PC-3 (cell line): ENCODE measurements around the gene PLCD1. TPM values are rescaled to one million over a fixed set of nuclear protein-coding genes. Genes with fewer than 3 reads are reported as not detected.
"Not testable (repeated sequence)": the region's sequence is repeated elsewhere in the genome, so short reads cannot be mapped to it uniquely, and the experiment has no call there.

Source experiments
- ATAC-seq: fragments of 200-7000 bp; cut with Tn5 transposase; 2 replicates; pipeline ENCODE4 v1.9.1; 2020; ENCODE audit warnings: mild to moderate bottlenecking, moderate library complexity
- BruUV-seq: library from RNA; stranded (reverse); fragments of 400-500 nt; replicated peaks from 2 replicates; lab custom pipeline; 2021; lab: Mats Ljungman, UMichigan
- CTCF ChIA-PET: fragments of 300-600 bp; sonication (Branson Sonifier 250); formaldehyde crosslinking; loops from one replicate; lab custom pipeline; 2022; ENCODE audit warnings: antibody characterized with exemption; lab: Charles Lee
- POLR2A ChIA-PET: fragments of 300-600 bp; sonication (Branson Sonifier 250); formaldehyde crosslinking; loops from one replicate; lab custom pipeline; 2022; ENCODE audit warnings: antibody characterized with exemption; ENCODE audit not compliant: unreplicated experiment; lab: Charles Lee
- DNase-seq: peaks from one replicate; pipeline ENCODE4 v3.0.0-alpha.2; 2015
- H2AFZ ChIP-seq: fragments of 300-600 bp; sonication (generic); 2 replicates; pipeline ENCODE4 v1.6.0; 2016; ENCODE audit warnings: antibody characterized with exemption, low read length
- H3F3A ChIP-seq: fragments of 300-600 bp; sonication (generic); one replicate; pipeline ENCODE4 v1.6.0; 2017; ENCODE audit warnings: antibody characterized with exemption, low read length, control low read depth, mild to moderate bottlenecking; ENCODE audit not compliant: unreplicated experiment
- H3K27ac ChIP-seq: fragments of 300-600 bp; sonication (generic); 2 replicates; pipeline ENCODE4 v1.5.1; 2016; ENCODE audit warnings: mild to moderate bottlenecking, low read length
- H3K27me3 ChIP-seq: fragments of 300-600 bp; sonication (generic); 2 replicates; pipeline ENCODE4 v1.6.1; 2016; ENCODE audit warnings: low read length, mixed read lengths
- H3K36me3 ChIP-seq: fragments of 300-600 bp; sonication (generic); 2 replicates; pipeline ENCODE4 v1.6.1; 2016; ENCODE audit warnings: low read depth, mixed run types, low read length, mixed read lengths
- H3K4me1 ChIP-seq: fragments of 300-600 bp; sonication (generic); 2 replicates; pipeline ENCODE4 v1.5.1; 2016; ENCODE audit warnings: low read length; ENCODE audit not compliant: insufficient read depth
- H3K4me2 ChIP-seq: fragments of 300-600 bp; sonication (generic); 2 replicates; pipeline ENCODE4 v1.6.0; 2016; ENCODE audit warnings: low read length
- H3K4me3 ChIP-seq: fragments of 300-600 bp; sonication (generic); 2 replicates; pipeline ENCODE4 v1.5.1; 2016; ENCODE audit warnings: mild to moderate bottlenecking, low read length, mixed read lengths
- H3K79me2 ChIP-seq: fragments of 300-600 bp; sonication (generic); 2 replicates; pipeline ENCODE4 v1.6.1; 2017; ENCODE audit warnings: low read length, mixed read lengths
- H3K9ac ChIP-seq: fragments of 300-600 bp; sonication (generic); 2 replicates; pipeline ENCODE4 v1.6.0; 2016; ENCODE audit warnings: mild to moderate bottlenecking, low read length
- H3K9me2 ChIP-seq: fragments of 300-600 bp; sonication (generic); replicated peaks from 2 replicates; pipeline ENCODE4 v1.6.1; 2016; ENCODE audit warnings: mixed run types, low read length, mixed read lengths
- H3K9me3 ChIP-seq: fragments of 300-600 bp; sonication (generic); 2 replicates; pipeline ENCODE4 v1.6.1; 2016; ENCODE audit warnings: low read length, mixed read lengths
- H4K20me1 ChIP-seq: fragments of 300-600 bp; sonication (generic); 2 replicates; pipeline ENCODE4 v1.6.1; 2016; ENCODE audit warnings: low read length, mixed read lengths
- CTCF ChIP-seq: fragments of 300-600 bp; sonication (generic); conservative IDR thresholded peaks from 2 replicates; pipeline ENCODE4 v1.5.1; 2017; ENCODE audit warnings: antibody characterized with exemption, low read depth, mild to moderate bottlenecking, low read length
- EZH2 ChIP-seq: fragments of 300-600 bp; sonication (generic); IDR thresholded peaks from one replicate; pipeline ENCODE4 v1.6.1; 2017; ENCODE audit warnings: antibody characterized with exemption, mild to moderate bottlenecking, low read length; ENCODE audit not compliant: unreplicated experiment
- EZH2phosphoT487 ChIP-seq: fragments of 300-600 bp; sonication (generic); IDR thresholded peaks from 2 replicates; pipeline ENCODE4 v1.6.1; 2018; ENCODE audit warnings: mild to moderate bottlenecking, antibody characterized with exemption, low read length, borderline replicate concordance
- intact Hi-C: fragments of 100-400 bp; cut with micrococcal nuclease; formaldehyde crosslinking; loops from 2 replicates; pipeline ENCODE4 v1.9.0; 2023
- total RNA-seq: library from RNA; depleted of rRNA; stranded (reverse); fragments of >200 nt; gene quantifications from 2 replicates; pipeline ENCODE4 v1.2.3, GENCODE V29; 2014

The PLCD1 gene
- total RNA-seq, 1 experiment from 2014 or later, result 18.5 TPM

- H3K27ac ChIP-seq, result no peak overlapping the region
- no TSS peak for BruUV-seq
- no peak overlapping the region for H3K4me2 ChIP-seq
- no peaks in the 10 kb centered on the region for H3K9me2 ChIP-seq
- DNase-seq (no peak), ATAC-seq (no peak)
- no peaks in the 10 kb centered on the region for H3F3A ChIP-seq
- intact Hi-C loops, result no loop called here
- no peak overlapping the region for H3K9ac ChIP-seq
- POLR2A ChIA-PET, result no interaction called here
- no peaks in the 10 kb centered on the region for H4K20me1 ChIP-seq
- peaks cover 12% of the 10 kb centered on the region for H3K4me1 ChIP-seq
- TF ChIP-seq CTCF (no peak), EZH2 (no peak), EZH2phosphoT487 (no peak)
- no peaks in the 10 kb centered on the region for H3K9me3 ChIP-seq
- no peaks in the 10 kb centered on the region for H3K79me2 ChIP-seq
- CTCF ChIA-PET, result no interaction called here
- no peak overlapping the region for H3K4me3 ChIP-seq
- no peaks in the 10 kb centered on the region for H3K36me3 ChIP-seq
- no peak overlapping the region for H2AFZ ChIP-seq
- no peaks in the 10 kb centered on the region for H3K27me3 ChIP-seq
Measured at GRCh38 chr3:38036286-38036685, 6.8 kb upstream of the PLCD1 start.

- H4K20me1 ChIP-seq, BruUV-seq, H3F3A ChIP-seq, H2AFZ ChIP-seq, H3K79me2 ChIP-seq, H3K27ac ChIP-seq, H3K4me3 ChIP-seq, H3K9me3 ChIP-seq, H3K36me3 ChIP-seq, CTCF ChIA-PET, intact Hi-C loops, H3K9ac ChIP-seq, H3K27me3 ChIP-seq, ATAC-seq, H3K4me2 ChIP-seq, H3K9me2 ChIP-seq, POLR2A ChIA-PET, DNase-seq: not testable (repeated sequence)
- H3K4me1 ChIP-seq, result peaks cover 26% of the 10 kb centered on the region
Measured at GRCh38 chr3:38034335-38034734, 4.9 kb upstream of the PLCD1 start.

- H3K79me2 ChIP-seq, H3K27ac ChIP-seq, H3K9me3 ChIP-seq, H3K4me2 ChIP-seq, H3K4me3 ChIP-seq, H3F3A ChIP-seq, H4K20me1 ChIP-seq, BruUV-seq, H2AFZ ChIP-seq, ATAC-seq, DNase-seq, H3K27me3 ChIP-seq, H3K9ac ChIP-seq, H3K9me2 ChIP-seq, POLR2A ChIA-PET, intact Hi-C loops, H3K36me3 ChIP-seq, CTCF ChIA-PET: not testable (repeated sequence)
- peaks cover 26% of the 10 kb centered on the region for H3K4me1 ChIP-seq
Measured at GRCh38 chr3:38033586-38033985, 4.1 kb upstream of the PLCD1 start.

GRCh38 chr3:38032328-38032865 lies 3.0 kb upstream of the PLCD1 start:
- ATAC-seq, result no peak
- H3F3A ChIP-seq, result no peaks in the 10 kb centered on the region
- ChIA-PET CTCF (interaction anchor here (1.1 kb wide), 1 partner anchor 58 kb away, joined by 5 read pairs; no protein-coding TSS in a partner anchor), POLR2A (no interaction called here)
- H4K20me1 ChIP-seq, result no peaks in the 10 kb centered on the region
- H3K9ac ChIP-seq, result no peak overlapping the region
- no peak overlapping the region for H3K4me3 ChIP-seq
- no peaks in the 10 kb centered on the region for H3K36me3 ChIP-seq
- H3K79me2 ChIP-seq, result no peaks in the 10 kb centered on the region
- no peak for DNase-seq
- H3K27me3 ChIP-seq, result no peaks in the 10 kb centered on the region
- no peaks in the 10 kb centered on the region for H3K9me2 ChIP-seq
- peak overlapping the region; percentile 89; the same call in 1 of the 2 replicates for H3K27ac ChIP-seq
- peaks cover 26% of the 10 kb centered on the region for H3K4me1 ChIP-seq
- H2AFZ ChIP-seq, result no peak overlapping the region
- intact Hi-C loops, result no loop called here
- TF ChIP-seq EZH2 (no peak), EZH2phosphoT487 (no peak), CTCF (no peak)
- no peaks in the 10 kb centered on the region for H3K9me3 ChIP-seq
- no TSS peak for BruUV-seq
- peak overlapping the region; percentile 78; the same call in 1 of the 2 replicates for H3K4me2 ChIP-seq
